IgD-negative memory B cell (primary cell): ENCODE results near the gene AXDND1. TPM values are rescaled to one million over a fixed set of nuclear protein-coding genes. Genes with fewer than 3 reads are reported as not detected.
A peak's percentile ranks its signal among the peaks of the same experiment; 100 is the strongest.
"Not testable (repeated sequence)": the region's sequence is repeated elsewhere in the genome, so short reads cannot be mapped to it uniquely, and the experiment has no call there.

Experiments
- H3K27ac Mint-ChIP-seq, 3 donors: one replicate each; pipeline ENCODE4 v1.8.0; 2020 to 2022; ENCODE audit warnings: mild to moderate bottlenecking in 3 of 3, mixed read lengths in 3 of 3, moderate library complexity in 1 of 3
- H3K27me3 Mint-ChIP-seq: one replicate; pipeline ENCODE4 v1.8.0; 2021; ENCODE audit warnings: mixed read lengths
- H3K36me3 Mint-ChIP-seq: one replicate; pipeline ENCODE4 v1.8.0; 2020; ENCODE audit warnings: mild to moderate bottlenecking, mixed read lengths
- H3K4me1 Mint-ChIP-seq, 3 donors: one replicate each; pipeline ENCODE4 v1.8.0; 2020 to 2022; ENCODE audit warnings: mixed read lengths in 3 of 3, mild to moderate bottlenecking in 1 of 3
- H3K4me3 Mint-ChIP-seq, 4 donors: one replicate each; pipeline ENCODE4 v1.8.0; 2020 to 2022; ENCODE audit warnings: mild to moderate bottlenecking in 4 of 4, mixed read lengths in 4 of 4, moderate library complexity in 3 of 4
- H3K9me3 Mint-ChIP-seq, 3 donors: one replicate each; pipeline ENCODE4 v1.8.0; 2020 to 2021; ENCODE audit warnings: mixed read lengths in 3 of 3, mild to moderate bottlenecking in 1 of 3
- polyA plus RNA-seq: library from polyadenylated mRNA; unstranded; fragments of 300-500 nt; fragmentation: Illumina TruSeq; gene quantifications from one replicate; pipeline ENCODE4 v1.2.3, GENCODE V29; 2021

Gene AXDND1
- polyA plus RNA-seq, 1 donor from 2014 or later, result not detected

DNA sequence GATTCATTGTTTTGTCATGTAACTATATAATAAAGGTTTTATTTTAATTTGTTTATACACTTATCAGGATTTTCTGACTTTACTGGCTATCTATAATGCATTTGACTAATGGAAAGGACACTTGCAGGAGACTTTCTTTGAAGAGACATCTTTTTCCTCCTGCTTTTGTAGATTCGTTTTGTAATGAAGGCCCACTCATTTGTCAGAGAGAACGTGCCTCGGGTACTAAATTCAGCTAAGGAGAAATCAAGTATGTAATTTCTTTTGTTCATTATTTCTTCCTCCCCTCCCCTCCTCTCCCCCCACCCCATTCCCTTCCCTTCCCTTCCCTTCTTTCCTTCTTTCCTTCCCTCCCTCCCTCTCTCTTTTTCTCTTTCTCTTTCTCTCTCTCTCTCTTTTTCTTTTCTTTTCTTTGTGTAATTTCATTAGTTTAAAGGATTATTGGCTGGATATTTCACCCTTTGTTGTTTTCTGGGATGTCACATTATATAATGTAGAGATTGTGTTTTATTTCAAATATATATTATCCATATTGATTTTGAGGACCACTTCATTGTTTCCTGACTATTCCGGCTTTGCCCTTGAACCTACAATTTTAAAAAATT, 23.7 kb upstream of the AXDND1 start:
- Mint-ChIP-seq H3K9me3 (no peaks in the 10 kb centered on the region), H3K27me3 (no peaks in the 10 kb centered on the region), H3K4me1 (peaks cover 1 to 13% (median 11%) of the 10 kb centered on the region in 3 donors), H3K36me3 (peaks cover 12% of the 10 kb centered on the region), H3K4me3 (no peak overlapping the region), H3K27ac (no peak overlapping the region)

DNA sequence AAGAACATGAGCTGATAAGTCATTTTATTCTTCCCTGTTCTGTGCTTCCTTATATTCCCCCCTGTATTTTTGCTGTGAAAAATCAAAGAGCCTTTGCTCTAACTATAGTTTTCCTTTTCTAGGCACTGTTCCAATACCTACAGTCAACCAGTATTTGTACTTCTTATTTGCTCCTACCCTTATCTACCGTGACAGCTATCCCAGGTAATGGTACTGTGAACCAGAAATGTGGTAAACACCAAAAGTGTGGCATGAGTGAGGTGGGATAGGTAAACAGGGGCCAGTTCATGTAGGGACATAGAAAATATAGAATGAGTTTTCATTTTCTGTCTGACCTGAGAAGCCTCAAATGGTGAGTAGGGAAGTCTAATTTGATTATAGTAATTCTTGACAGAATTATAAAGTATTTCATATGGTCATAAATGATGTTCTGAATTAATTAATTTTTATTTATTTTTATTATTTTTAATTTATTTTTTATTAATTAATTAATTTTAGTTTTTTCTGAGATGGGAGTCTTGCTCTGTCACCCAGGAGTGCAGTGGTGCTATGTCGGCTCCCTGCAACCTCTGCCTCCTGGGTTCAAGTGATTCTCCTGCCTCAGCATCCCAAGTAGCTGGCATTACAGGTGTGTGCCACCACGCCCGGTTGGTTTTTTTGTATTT, 22.9 kb upstream of the AXDND1 start:
- Mint-ChIP-seq H3K36me3 (peaks cover 12% of the 10 kb centered on the region), H3K4me3 (no peak overlapping the region), H3K27me3 (no peaks in the 10 kb centered on the region), H3K27ac (no peak overlapping the region), H3K4me1 (peaks cover 1 to 13% (median 11%) of the 10 kb centered on the region in 3 donors), H3K9me3 (no peaks in the 10 kb centered on the region)

DNA sequence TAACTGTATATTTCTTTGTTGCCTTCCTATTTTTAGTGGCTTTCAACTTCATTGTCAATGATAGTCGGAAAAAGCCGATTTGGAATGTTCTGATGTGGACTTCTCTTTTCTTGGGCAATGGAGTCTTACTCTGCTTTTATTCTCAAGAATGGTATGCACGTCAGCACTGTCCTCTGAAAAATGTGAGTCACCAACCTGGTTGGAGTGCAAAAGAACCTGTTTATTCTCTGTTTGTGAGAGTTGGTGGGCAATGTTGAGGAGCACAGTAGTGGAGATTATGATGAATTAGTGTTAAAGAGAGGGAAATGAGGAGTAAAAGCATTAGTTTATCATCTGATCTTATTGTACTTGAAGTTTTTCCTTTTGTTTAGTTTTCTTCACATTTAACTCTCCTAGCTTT, 14.5 kb upstream of the AXDND1 start:
- Mint-ChIP-seq H3K9me3 (no peaks in the 10 kb centered on the region), H3K27me3 (no peaks in the 10 kb centered on the region), H3K36me3 (peaks cover 11% of the 10 kb centered on the region), H3K27ac (no peak overlapping the region), H3K4me3 (no peak overlapping the region), H3K4me1 (peaks cover 0 to 5% (median 2%) of the 10 kb centered on the region in 3 donors)

DNA sequence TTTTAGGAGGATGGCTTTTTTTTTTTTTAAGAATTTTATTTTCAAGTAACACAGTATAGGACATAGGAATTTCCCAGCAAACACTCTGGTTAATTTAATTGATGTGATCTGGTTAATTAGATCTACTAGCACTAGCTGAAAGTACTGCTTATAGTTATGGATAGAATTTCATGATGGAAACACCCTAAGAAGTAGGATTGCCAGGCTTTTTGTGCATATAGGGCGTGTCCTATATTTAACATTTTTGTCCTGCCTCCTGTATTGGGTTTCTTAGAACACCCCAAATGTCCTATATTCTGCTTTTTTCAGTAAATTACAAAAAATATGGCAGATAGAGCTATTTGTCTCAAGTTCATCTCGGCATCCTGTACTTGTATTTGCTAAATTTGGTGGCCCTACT, 13.5 kb upstream of the AXDND1 start:
- no peak overlapping the region for H3K27ac Mint-ChIP-seq
- H3K36me3 Mint-ChIP-seq, result peaks cover 11% of the 10 kb centered on the region
- peaks cover 0 to 5% (median 2%) of the 10 kb centered on the region in 3 donors for H3K4me1 Mint-ChIP-seq
- H3K9me3 Mint-ChIP-seq, result no peaks in the 10 kb centered on the region
- H3K27me3 Mint-ChIP-seq, result no peaks in the 10 kb centered on the region
- no peak overlapping the region for H3K4me3 Mint-ChIP-seq

GRCh38 chr1:179353546-179353945, 12.2 kb upstream of the AXDND1 start:
- no peak overlapping the region for H3K4me3 Mint-ChIP-seq
- H3K9me3 Mint-ChIP-seq, result no peaks in the 10 kb centered on the region
- no peak overlapping the region for H3K27ac Mint-ChIP-seq
- H3K36me3 Mint-ChIP-seq, result peaks cover 11% of the 10 kb centered on the region
- peaks cover 0 to 5% (median 2%) of the 10 kb centered on the region in 3 donors for H3K4me1 Mint-ChIP-seq
- H3K27me3 Mint-ChIP-seq, result no peaks in the 10 kb centered on the region

DNA sequence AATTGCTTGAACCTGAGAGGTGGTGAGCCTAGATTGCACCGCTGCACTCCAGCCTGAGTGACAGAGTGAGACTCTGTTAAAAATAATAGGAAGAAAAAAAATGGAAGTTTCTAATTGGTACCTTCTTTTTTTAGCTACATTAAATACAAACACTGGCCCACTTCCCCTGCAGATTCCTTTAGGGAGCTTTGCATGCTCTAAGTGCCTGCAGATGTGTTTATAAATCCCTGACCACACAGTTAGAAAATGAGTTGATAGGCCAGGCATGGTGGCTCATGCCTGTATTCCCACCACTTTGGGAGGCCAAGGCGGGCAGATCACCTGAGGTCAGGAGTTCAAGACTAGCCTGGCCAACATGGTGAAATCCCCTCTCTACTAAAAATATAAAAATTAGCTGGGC, 4.1 kb upstream of the AXDND1 start:
- H3K27me3 Mint-ChIP-seq, H3K9me3 Mint-ChIP-seq: not testable (repeated sequence)

GRCh38 chr1:179366093-179366800, 476 bp downstream of the AXDND1 start:
- Mint-ChIP-seq H3K4me1 (peaks cover 7 to 12% (median 9%) of the 10 kb centered on the region in 3 donors), H3K36me3 (no peaks in the 10 kb centered on the region), H3K27ac (peak overlapping the region; percentile 99 to 100 (median 100)), H3K27me3 (peaks cover 2% of the 10 kb centered on the region), H3K9me3 (no peaks in the 10 kb centered on the region), H3K4me3 (peak overlapping the region; percentile 91 to 99 (median 97))

More for the DNA sequence above, 4.1 kb upstream of the AXDND1 start:
- not testable (repeated sequence) for H3K36me3 Mint-ChIP-seq, H3K4me1 Mint-ChIP-seq, H3K27ac Mint-ChIP-seq
- peak overlapping the region in 1 of 4 donors; percentile 26 for H3K4me3 Mint-ChIP-seq

DNA sequence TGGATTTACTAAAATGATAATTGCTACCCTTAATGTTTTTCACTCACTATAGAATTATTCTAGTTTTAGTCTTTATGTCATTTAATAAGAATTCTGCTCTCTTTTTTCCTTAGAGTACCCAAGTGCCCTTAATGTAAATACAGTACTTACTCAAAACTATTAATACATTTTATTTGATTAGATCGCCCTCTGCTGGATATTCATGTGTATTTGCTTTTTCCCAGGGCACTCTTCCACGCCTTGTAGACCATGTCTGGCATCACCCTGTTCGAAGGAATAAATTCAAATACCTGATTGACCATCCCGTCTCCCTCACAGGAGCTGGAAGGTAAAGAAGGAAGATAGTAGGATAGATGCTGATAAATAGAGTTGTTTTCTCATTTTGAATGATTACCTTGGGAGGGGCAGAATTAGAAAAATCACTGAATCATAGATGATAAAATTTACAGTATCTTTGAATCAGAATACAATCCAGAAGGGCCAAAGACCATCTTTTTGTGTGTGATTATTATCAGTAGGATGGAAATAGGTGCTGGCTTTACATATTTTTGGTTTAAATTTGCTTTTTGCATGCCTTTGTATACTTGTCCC, 4.1 kb downstream of the AXDND1 start:
- H3K36me3 Mint-ChIP-seq, result no peaks in the 10 kb centered on the region
- H3K4me1 Mint-ChIP-seq, result peaks cover 5 to 12% (median 7%) of the 10 kb centered on the region in 3 donors
- peaks cover 2% of the 10 kb centered on the region for H3K27me3 Mint-ChIP-seq
- H3K9me3 Mint-ChIP-seq, result no peaks in the 10 kb centered on the region
- H3K4me3 Mint-ChIP-seq, result peak overlapping the region in 1 of 4 donors; percentile 12
- peak overlapping the region in 1 of 3 donors; percentile 7 for H3K27ac Mint-ChIP-seq

- H3K9me3 Mint-ChIP-seq, result no peaks in the 10 kb centered on the region
- H3K36me3 Mint-ChIP-seq, result no peaks in the 10 kb centered on the region
- H3K4me3 Mint-ChIP-seq, result no peak overlapping the region
- peak overlapping the region in 1 of 3 donors; percentile 80 for H3K27ac Mint-ChIP-seq
- peaks cover 2% of the 10 kb centered on the region for H3K27me3 Mint-ChIP-seq
- peaks cover 0 to 5% (median 1%) of the 10 kb centered on the region in 3 donors for H3K4me1 Mint-ChIP-seq
These were observed 6.4 kb downstream of the AXDND1 start for GRCh38 chr1:179372160-179372559.

DNA sequence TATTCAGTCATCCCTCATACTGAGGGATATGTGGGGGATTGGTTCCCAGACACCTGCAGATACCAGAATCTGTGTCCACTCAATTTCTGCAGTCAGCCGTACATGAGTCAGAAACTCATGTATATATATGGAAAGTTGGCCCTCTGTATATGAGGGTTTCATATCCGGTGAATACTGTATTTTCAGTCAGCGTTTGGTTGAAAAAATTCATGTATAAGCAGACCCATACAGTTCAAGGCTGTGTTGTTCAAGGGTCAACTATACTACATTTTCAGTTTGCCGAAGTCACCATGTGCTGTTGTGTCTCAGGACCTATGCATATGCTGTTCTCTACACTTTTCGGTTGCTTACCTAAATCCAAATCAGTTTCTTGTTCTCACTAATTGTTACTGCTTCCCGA, 10.5 kb downstream of the AXDND1 start:
- Mint-ChIP-seq H3K4me3 (no peak overlapping the region), H3K27me3 (no peaks in the 10 kb centered on the region), H3K27ac (no peak overlapping the region), H3K36me3 (no peaks in the 10 kb centered on the region), H3K9me3 (no peaks in the 10 kb centered on the region), H3K4me1 (no peaks in the 10 kb centered on the region)

- no peaks in the 10 kb centered on the region for H3K9me3 Mint-ChIP-seq
- H3K4me3 Mint-ChIP-seq, result no peak overlapping the region
- no peak overlapping the region for H3K27ac Mint-ChIP-seq
- no peaks in the 10 kb centered on the region for H3K36me3 Mint-ChIP-seq
- H3K27me3 Mint-ChIP-seq, result no peaks in the 10 kb centered on the region
- no peaks in the 10 kb centered on the region for H3K4me1 Mint-ChIP-seq
These were observed 14.5 kb downstream of the AXDND1 start for GRCh38 chr1:179380299-179380698.

DNA sequence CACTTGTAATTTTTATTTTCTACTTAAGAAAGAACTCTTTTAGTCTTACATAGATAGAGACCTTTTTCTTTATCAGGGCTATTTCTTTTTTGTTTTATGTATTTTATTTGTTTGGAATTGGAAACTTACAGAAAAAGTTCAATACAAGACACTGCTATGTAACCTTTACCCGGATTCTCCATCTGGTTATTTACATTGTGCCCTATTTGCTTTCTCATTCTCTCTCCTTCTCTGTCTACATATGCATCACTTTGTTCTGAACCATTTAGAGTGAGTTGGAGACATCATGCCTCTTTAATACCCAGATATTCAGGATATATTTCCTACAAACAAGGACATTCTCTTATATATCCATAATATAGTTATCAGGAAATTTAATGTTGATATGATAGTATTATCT, 18.3 kb downstream of the AXDND1 start:
- H3K27ac Mint-ChIP-seq, result no peak overlapping the region

GRCh38 chr1:179385510-179385909, 19.7 kb downstream of the AXDND1 start:
- H3K4me1 Mint-ChIP-seq, result peaks cover 0 to 2% (median 0%) of the 10 kb centered on the region in 3 donors
- H3K4me3 Mint-ChIP-seq, result no peak overlapping the region
- H3K27ac Mint-ChIP-seq, result no peak overlapping the region
- H3K36me3 Mint-ChIP-seq, result no peaks in the 10 kb centered on the region
- no peaks in the 10 kb centered on the region for H3K9me3 Mint-ChIP-seq
- H3K27me3 Mint-ChIP-seq, result no peaks in the 10 kb centered on the region

More for the DNA sequence above, 18.3 kb downstream of the AXDND1 start:
- no peaks in the 10 kb centered on the region for H3K27me3 Mint-ChIP-seq
- no peaks in the 10 kb centered on the region for H3K9me3 Mint-ChIP-seq
- H3K36me3 Mint-ChIP-seq, result no peaks in the 10 kb centered on the region
- H3K4me1 Mint-ChIP-seq, result peaks cover 0 to 2% (median 0%) of the 10 kb centered on the region in 3 donors
- no peak overlapping the region for H3K4me3 Mint-ChIP-seq

GRCh38 chr1:179393721-179394120, 27.9 kb downstream of the AXDND1 start:
- Mint-ChIP-seq H3K9me3 (peaks cover 16 to 18% (median 18%) of the 10 kb centered on the region in 3 donors), H3K27ac (no peak overlapping the region), H3K36me3 (peaks cover 6% of the 10 kb centered on the region), H3K4me1 (no peaks in the 10 kb centered on the region), H3K27me3 (no peaks in the 10 kb centered on the region), H3K4me3 (no peak overlapping the region)

DNA sequence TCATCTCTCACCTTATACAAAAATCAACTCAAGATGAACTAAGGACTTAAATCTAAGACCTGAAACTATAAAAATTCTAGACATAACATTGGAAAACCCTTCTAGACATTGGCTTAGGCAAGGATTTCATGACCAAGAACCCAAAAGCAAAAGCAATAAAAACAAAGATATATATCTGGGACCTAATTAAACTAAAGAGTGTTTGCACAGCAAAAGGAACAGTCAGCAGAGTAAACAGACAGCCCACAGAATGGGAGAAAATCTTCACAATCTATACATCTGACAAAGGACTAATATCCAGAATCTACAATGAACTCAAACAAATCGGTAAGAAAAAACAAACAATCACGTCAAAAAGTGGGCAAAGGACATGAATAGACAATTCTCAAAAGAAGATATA, 33.6 kb downstream of the AXDND1 start:
- not testable (repeated sequence) for H3K4me1 Mint-ChIP-seq, H3K27ac Mint-ChIP-seq, H3K27me3 Mint-ChIP-seq, H3K4me3 Mint-ChIP-seq, H3K9me3 Mint-ChIP-seq, H3K36me3 Mint-ChIP-seq
